Measurements from ENCODE around the gene LCE2A. TPM values are rescaled to one million over a fixed set of nuclear protein-coding genes. Genes with fewer than 3 reads are reported as not detected.

Gene LCE2A
- total and polyA plus RNA-seq, 2 of the 8 experiments (the other 6 are each of a cell fraction or from before 2014, with no cell fraction given), result not detected

GRCh38 chr1:152667648-152668047 is 30.5 kb upstream of the LCE2A start:
- Histone ChIP-seq H3K56ac (replicated peaks; ENCODE audit: insufficient read length, low read depth, low read length) (no peak overlapping the region), H2BK20ac (ENCODE audit: low read length) (no peak overlapping the region), H3K79me2 (ENCODE audit: control insufficient read depth in 1 of 2, insufficient read depth in 2 of 2, low read length in 2 of 2) (no peaks in the 10 kb centered on the region), H2BK120ac (replicated peaks; ENCODE audit: low read depth, low read length) (no peak overlapping the region), H3K4ac (replicated peaks; ENCODE audit: insufficient read length, low read depth, low read length) (no peak overlapping the region), H2BK5ac (ENCODE audit: low read depth, low read length) (no peak overlapping the region), H3K18ac (ENCODE audit: extremely low read depth, low read length) (no peak overlapping the region), H3K27ac (ENCODE audit: low read depth, low read length) (no peak overlapping the region), H3K23me2 (ENCODE audit: low read depth, low read length) (no peaks in the 10 kb centered on the region; the same call in 1 of the 2 replicates), H2AFZ (ENCODE audit: low read length) (no peak overlapping the region), H3K79me1 (ENCODE audit: low read depth, low read length) (no peaks in the 10 kb centered on the region), H3K9me3 (ENCODE audit: insufficient read depth in 2 of 2, low read depth in 1 of 2, low read length in 1 of 2) (peaks cover 67 to 90% of the 10 kb centered on the region in 2 experiments), H4K5ac (ENCODE audit: insufficient read length, low read depth, low read length) (no peak overlapping the region), H3K36me3 (ENCODE audit: control insufficient read depth in 2 of 4, insufficient read depth in 4 of 4, low read length in 3 of 4) (no peaks in the 10 kb centered on the region), H2BK15ac (ENCODE audit: low read length) (no peak overlapping the region), H2AK5ac (ENCODE audit: low read depth, low read length) (no peak overlapping the region), H3K9ac (replicated peaks in 1 of 4; ENCODE audit: extremely low read depth in 1 of 4, low read depth in 3 of 4, low read length in 3 of 4) (no peak overlapping the region), H3K23ac (ENCODE audit: insufficient read length) (no peak overlapping the region), H3K4me1 (replicated peaks in 1 of 4; ENCODE audit: control insufficient read depth in 3 of 4, insufficient read depth in 4 of 4, low read length in 3 of 4) (no peaks in the 10 kb centered on the region), H4K91ac (replicated peaks; ENCODE audit: insufficient read length, low read length) (no peak overlapping the region), H3K14ac (ENCODE audit: insufficient read length) (no peak overlapping the region), H3K4me3 (ENCODE audit: extremely low read depth in 1 of 4, insufficient read depth in 2 of 4, low read depth in 3 of 4, low read length in 4 of 4) (no peak overlapping the region), H2BK12ac (ENCODE audit: low read depth, low read length) (no peak overlapping the region), H3K27me3 (replicated peaks in 1 of 4; ENCODE audit: control insufficient read depth in 3 of 4, extremely low read depth in 1 of 4, insufficient read depth in 3 of 4, low read length in 3 of 4) (no peaks in the 10 kb centered on the region), H4K20me1 (replicated peaks in 1 of 2; ENCODE audit: control insufficient read depth in 1 of 2, insufficient read depth in 2 of 2, low read length in 2 of 2) (no peaks in the 10 kb centered on the region), H3K4me2 (ENCODE audit: insufficient read depth in 1 of 2, low read depth in 2 of 2, low read length in 2 of 2) (no peak overlapping the region), H4K8ac (ENCODE audit: extremely low read depth, insufficient read depth, low read length) (no peak overlapping the region)
- WGBS, 2 experiments (ENCODE audit: extremely low coverage in 1 of 2, insufficient coverage in 1 of 2, insufficient read length in 1 of 2, insufficient replicate concordance in 2 of 2, low coverage in 1 of 2, low lambda C conversion rate in 2 of 2, missing lambda C conversion rate in 1 of 2), result 82% methylated on average over 5 of the region's 5 CpGs; no CpG with 5 or more reads in 1 of the 2 experiments
- ChIA-PET POLR2A (ENCODE audit: partially characterized antibody) (no interaction called here), CTCF (ENCODE audit: partially characterized antibody) (no interaction called here)
- no peak for DNase-seq (ENCODE audit: low read depth in 1 of 2, low spot score in 2 of 2)
- no peak for FAIRE-seq
- TF ChIP-seq KDM5A (IDR thresholded peaks at IDR 0.05; ENCODE audit: low read length) (no peak), CBX8 (IDR thresholded peaks at IDR 0.05; ENCODE audit: borderline replicate concordance, low read depth, low read length) (no peak)

Data from H1 (cell line).